22Rv1 (cell line): ENCODE measurements around the gene CCDC169.

ENCODE experiments used
- H3K27ac ChIP-seq: fragments of 450-650 bp; 2 replicates; pipeline ENCODE4 v1.5.1; 2017
- ZFX ChIP-seq: fragments of 450-650 bp; IDR thresholded peaks from 2 replicates; pipeline ENCODE4 v1.6.1; 2017; ENCODE audit warnings: antibody characterized with exemption, borderline replicate concordance
- TF ChIP-seq, protein P1 (sequence below): fragments of 450-650 bp; IDR thresholded peaks from 2 replicates; pipeline ENCODE4 v1.5.1; 2017; ENCODE audit warnings: mild to moderate bottlenecking

The CCDC169 gene

DNA sequence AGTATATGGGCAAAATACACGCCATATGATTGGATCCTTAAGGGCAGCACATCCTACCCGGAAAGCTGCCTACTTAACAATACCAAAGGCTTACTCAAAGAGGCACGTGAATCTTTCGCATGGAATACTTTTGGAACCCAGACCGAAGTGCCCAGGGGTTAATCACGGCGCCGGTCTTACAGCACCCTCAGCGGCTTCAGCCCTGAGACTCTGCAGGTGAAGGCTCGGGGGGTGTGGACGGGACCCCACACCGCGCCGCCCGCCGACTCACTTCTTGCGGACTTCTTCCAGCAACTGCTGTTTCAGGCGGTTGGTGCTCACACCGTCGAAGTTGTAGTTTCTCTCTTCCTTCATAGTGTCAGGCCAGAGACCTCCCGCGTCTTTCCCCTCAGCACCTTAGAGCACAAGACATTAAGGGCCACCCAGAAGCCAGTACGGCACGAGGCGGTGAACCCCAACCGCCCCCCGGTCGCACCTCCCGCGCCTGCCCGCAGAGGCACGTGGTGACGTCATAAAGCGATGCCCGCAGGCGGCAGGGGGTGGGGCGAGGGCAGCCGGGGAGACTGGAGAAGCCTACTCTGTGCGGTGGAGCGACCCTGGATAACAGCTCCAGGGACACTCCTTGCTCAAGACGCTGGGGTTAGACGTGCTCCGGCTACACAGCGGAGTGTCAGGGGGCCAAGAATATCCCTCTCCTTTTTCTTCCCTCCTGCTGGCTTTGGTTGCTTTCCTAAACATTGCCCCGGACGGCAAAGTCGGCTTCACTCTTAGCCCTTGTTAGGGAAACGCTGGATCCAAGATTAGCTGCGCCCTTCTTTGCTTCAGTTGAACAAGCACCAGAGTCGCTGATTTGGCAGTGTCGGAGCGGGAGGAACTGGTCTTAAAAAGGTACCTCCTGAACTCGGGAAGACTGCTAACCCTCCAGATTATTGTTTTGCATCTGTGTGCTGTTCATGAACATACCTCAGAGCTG is at the start of gene CCDC169:
TSS of gene CCDC169 (minus strand) at position 449 of the 973 bp plus-strand sequence. CDS start at position 354, 95 bp downstream.
- TF ChIP-seq, protein P1, sequence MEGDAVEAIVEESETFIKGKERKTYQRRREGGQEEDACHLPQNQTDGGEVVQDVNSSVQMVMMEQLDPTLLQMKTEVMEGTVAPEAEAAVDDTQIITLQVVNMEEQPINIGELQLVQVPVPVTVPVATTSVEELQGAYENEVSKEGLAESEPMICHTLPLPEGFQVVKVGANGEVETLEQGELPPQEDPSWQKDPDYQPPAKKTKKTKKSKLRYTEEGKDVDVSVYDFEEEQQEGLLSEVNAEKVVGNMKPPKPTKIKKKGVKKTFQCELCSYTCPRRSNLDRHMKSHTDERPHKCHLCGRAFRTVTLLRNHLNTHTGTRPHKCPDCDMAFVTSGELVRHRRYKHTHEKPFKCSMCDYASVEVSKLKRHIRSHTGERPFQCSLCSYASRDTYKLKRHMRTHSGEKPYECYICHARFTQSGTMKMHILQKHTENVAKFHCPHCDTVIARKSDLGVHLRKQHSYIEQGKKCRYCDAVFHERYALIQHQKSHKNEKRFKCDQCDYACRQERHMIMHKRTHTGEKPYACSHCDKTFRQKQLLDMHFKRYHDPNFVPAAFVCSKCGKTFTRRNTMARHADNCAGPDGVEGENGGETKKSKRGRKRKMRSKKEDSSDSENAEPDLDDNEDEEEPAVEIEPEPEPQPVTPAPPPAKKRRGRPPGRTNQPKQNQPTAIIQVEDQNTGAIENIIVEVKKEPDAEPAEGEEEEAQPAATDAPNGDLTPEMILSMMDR, result no peak
- no peak for TF ChIP-seq ZFX
- no peak within 1 kb of the TSS for H3K27ac ChIP-seq

DNA sequence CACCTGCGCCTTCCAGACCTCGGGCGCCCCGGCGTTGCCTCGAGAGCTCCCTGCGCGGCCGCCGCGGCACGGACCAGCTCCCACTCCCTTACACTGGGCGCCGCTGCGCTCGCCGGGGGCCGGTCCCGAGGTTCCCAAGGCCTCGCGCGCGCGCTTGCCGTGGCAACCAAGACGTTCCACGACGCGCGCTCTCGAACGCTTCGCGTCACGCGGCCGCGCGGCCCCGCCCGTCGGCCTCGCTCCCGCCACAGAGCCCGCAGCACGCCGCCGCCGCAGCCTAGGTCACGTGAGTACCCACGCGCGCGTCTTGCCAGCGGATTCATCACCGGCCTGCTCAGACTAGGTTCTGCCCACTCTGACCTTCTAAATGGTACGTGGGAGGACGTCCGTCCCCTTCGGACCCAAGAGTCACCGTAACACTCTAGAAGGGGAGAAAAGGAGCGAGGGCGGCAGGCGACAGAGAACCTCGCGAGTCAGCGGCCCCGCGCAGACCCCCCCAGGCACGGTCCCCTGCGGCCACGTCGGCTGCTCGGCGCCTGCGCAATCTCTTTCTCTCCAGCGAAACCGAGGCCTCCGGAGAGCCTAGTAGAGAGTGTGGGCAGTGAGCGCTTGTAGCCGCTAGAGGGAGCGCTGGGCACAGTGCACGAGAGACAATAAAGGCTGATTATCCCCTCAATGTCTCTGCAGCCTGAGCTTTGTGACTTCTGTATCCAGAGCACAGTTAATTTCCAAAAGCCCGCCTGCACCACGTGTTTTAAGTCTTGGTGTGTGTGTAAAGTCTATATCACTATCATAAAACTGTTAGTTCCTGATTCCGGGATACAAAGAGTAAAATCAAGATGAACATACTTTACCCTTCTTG is 48.8 kb upstream of the CCDC169 start, which contains the start of gene SPART:
TSS of gene SPART (minus strand) at position 173 of the 862 bp plus-strand sequence. CDS start 10,564 bp downstream, outside the sequence.
- H3K27ac ChIP-seq, result no peak within 1 kb of the TSS
- TF ChIP-seq ZFX, result no peak
- TF ChIP-seq, protein P1, result peak; percentile 99

DNA sequence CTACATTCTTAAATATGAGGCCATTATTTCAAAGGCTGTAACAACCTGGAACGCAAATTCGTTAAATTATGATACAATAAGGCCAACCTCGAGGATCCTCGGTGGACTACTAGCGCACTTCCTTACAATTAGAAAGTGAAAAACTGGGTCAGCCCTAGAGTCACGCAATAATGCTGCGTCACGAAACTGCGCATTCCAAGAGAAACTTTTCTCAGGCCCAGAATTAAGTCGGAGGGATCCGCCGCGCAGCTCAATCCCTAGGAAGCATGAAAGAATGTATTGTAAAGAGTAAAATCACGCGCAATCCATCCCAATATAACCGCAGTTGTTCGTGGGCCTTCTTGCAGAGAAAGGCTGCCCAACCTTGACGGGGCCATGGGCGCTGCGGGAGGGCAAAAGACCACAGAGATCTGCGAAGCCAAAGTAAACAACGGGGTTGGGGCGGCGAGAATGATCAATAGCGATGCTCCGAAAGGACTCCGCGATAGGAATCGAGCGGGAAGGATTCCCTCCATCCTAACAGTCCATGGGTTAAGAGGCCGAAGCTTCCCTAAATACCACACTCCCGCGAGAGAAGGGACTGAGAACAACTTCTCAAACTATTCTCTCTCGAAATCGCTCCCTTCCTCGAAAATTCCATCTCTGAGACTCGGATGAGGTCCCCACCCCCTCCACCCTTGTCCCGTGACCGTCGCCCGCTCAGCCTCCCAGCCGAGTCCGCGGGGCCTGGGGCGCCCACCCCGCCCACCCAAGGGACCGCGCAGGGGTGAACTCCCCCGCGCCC is 48.0 kb upstream of the CCDC169 start:
- TF ChIP-seq ZFX, result no peak
- TF ChIP-seq, protein P1, result no peak
- H3K27ac ChIP-seq, result no peak overlapping the region

DNA sequence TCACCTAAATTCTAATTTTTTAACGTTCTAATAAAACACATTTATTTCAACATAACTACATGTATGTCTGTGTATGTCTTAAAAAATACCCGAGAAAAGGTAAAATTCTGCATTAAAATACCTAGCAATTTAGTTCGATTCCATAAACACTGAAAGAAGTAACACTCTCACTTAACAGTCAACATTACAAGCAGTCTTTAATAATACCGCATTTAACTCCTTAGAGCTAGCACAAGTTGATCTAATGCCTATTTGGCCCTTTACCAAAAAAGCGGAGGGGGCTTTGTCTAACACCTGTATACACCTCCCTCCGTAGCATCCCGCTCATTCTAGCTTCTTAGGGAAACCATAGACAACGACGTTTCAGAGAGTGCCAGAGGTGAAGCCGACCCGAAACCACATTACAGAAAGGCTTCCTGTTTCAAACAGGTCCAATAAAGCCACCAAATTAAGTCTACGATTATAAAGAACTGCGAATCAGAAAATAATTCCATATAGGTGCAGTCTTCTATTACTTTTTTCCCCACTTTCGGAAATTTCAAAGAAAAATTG is 47.3 kb upstream of the CCDC169 start:
- H3K27ac ChIP-seq, result no peak overlapping the region
- no peak for TF ChIP-seq ZFX

DNA sequence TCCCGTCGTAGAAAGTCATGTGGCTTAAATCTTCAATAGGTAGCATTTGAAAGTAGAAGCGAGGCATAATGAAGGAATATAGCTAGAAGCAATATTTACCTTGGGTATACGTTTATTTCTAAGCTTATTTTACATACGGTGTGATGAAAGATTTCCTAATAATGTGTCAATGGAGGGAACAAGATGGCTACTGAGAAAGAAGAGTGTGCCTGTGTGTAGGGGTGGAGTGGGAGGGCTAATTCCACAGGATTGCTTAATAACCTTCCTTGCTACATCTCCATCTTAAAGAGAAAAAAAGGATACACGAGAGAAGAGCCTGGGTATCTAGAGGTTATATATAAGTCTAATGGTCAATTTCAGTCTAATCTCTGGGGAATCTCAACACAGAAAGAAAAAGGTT is 46.6 kb upstream of the CCDC169 start:
- no peak overlapping the region for H3K27ac ChIP-seq
- no peak for TF ChIP-seq ZFX
- TF ChIP-seq, protein P1, result no peak

DNA sequence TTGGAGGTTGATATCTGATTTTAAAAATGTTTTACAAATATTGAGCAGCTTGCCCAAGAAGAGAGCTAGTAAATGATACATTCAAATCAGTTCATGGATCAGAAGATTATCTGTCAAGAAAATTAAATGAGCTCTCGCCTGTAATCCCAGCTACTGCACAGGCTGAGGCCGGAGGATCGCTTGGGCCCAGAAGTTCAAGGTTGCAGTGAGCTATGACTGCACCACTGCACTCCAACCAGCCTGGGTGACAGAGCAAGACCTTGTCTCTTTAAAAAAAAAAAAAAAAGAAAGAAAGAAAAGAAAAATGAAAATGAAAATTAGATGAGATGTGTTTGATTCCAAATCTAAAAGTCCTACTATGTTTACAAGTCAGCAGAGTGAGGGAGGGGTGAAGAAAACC is 46.2 kb upstream of the CCDC169 start:
- no peak overlapping the region for H3K27ac ChIP-seq
- no peak for TF ChIP-seq ZFX
- TF ChIP-seq, protein P1, result no peak
